NCI-H460 (cell line): Measurements from ENCODE around the gene ITGB1. TPM values are rescaled to one million over a fixed set of nuclear protein-coding genes. Genes with fewer than 3 reads are reported as not detected.
"Not testable (repeated sequence)": the region's sequence is repeated elsewhere in the genome, so short reads cannot be mapped to it uniquely, and the experiment has no call there.

ENCODE experiments used
- DNase-seq: peaks from one replicate; pipeline ENCODE4 v3.0.0-alpha.2; 2016; ENCODE audit warnings: low read depth; ENCODE audit errors: extremely low read depth
- total RNA-seq: library from RNA; depleted of rRNA; stranded (reverse); fragments of >200 nt; shearing (Covaris generic); gene quantifications from 2 replicates; pipeline ENCODE4 v1.2.3, GENCODE V29; 2014

The ITGB1 gene
- total RNA-seq, 1 experiment from 2014 or later: 693 TPM

GRCh38 chr10:32940321-32941301, 17.4 kb downstream of the ITGB1 start:
- DNase-seq: no peak

GRCh38 chr10:32939296-32940111, 18.5 kb downstream of the ITGB1 start:
- DNase-seq: no peak

GRCh38 chr10:32938554-32939061, 19.4 kb downstream of the ITGB1 start:
- DNase-seq: no peak

- DNase-seq: no peak
Measured at GRCh38 chr10:32937911-32938424, 20.1 kb downstream of the ITGB1 start.

- DNase-seq: no peak
Measured at GRCh38 chr10:32932225-32932729, 25.8 kb downstream of the ITGB1 start.

GRCh38 chr10:32931593-32931992, 26.4 kb downstream of the ITGB1 start:
- no peak for DNase-seq

- DNase-seq: no peak
Measured at GRCh38 chr10:32930036-32930435, 28.0 kb downstream of the ITGB1 start.

- DNase-seq: no peak
Measured at GRCh38 chr10:32929634-32930033, 28.4 kb downstream of the ITGB1 start.

GRCh38 chr10:32927750-32928149, 30.3 kb downstream of the ITGB1 start:
- no peak for DNase-seq

GRCh38 chr10:32923849-32924248, 34.2 kb downstream of the ITGB1 start:
- no peak for DNase-seq

- DNase-seq: no peak
Measured at GRCh38 chr10:32923134-32923533, 34.9 kb downstream of the ITGB1 start.

GRCh38 chr10:32922170-32922569, 35.9 kb downstream of the ITGB1 start:
- no peak for DNase-seq

GRCh38 chr10:32917817-32918216, 40.2 kb downstream of the ITGB1 start:
- DNase-seq: not testable (repeated sequence)

GRCh38 chr10:32911285-32912016, 46.6 kb downstream of the ITGB1 start:
- no peak for DNase-seq

- DNase-seq: not testable (repeated sequence)
Measured at GRCh38 chr10:32909970-32910369, 48.1 kb downstream of the ITGB1 start.

GRCh38 chr10:32909456-32909855, 48.6 kb downstream of the ITGB1 start:
- DNase-seq: no peak

- DNase-seq: no peak
Measured at GRCh38 chr10:32906595-32906994, 51.4 kb downstream of the ITGB1 start.

- no peak for DNase-seq
Measured at GRCh38 chr10:32905466-32905865, 52.6 kb downstream of the ITGB1 start.

GRCh38 chr10:32901815-32902214, 56.2 kb downstream of the ITGB1 start:
- DNase-seq: no peak
